Measurements from ENCODE around the gene WBP2.

The WBP2 gene

DNA sequence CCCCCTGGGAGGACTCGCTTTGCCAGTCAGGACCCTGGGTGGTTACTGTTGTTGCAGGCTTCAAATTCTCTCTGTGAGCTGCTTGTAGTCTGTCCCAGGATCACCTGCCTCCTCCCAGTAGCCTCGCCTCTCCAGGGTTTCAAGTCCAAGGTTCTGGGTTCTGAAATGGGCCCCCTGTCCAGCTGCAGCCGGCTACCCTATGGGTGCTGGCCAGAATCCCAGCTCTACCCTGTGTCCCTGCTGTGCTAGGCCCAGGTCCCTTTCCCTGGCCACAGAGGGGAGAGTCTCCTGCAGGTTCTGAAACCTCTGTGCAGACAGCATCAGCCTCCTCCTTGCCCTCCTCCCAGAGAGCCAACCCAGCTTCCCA, 32.4 kb downstream of the WBP2 start:
- H3K4me3 ChIP-seq (ENCODE audit: low read depth, low read length), result no peak overlapping the region
- TF ChIP-seq, protein P1, sequence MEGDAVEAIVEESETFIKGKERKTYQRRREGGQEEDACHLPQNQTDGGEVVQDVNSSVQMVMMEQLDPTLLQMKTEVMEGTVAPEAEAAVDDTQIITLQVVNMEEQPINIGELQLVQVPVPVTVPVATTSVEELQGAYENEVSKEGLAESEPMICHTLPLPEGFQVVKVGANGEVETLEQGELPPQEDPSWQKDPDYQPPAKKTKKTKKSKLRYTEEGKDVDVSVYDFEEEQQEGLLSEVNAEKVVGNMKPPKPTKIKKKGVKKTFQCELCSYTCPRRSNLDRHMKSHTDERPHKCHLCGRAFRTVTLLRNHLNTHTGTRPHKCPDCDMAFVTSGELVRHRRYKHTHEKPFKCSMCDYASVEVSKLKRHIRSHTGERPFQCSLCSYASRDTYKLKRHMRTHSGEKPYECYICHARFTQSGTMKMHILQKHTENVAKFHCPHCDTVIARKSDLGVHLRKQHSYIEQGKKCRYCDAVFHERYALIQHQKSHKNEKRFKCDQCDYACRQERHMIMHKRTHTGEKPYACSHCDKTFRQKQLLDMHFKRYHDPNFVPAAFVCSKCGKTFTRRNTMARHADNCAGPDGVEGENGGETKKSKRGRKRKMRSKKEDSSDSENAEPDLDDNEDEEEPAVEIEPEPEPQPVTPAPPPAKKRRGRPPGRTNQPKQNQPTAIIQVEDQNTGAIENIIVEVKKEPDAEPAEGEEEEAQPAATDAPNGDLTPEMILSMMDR (IDR thresholded peaks at IDR 0.05; ENCODE audit: low read depth, low read length), result no peak

DNA sequence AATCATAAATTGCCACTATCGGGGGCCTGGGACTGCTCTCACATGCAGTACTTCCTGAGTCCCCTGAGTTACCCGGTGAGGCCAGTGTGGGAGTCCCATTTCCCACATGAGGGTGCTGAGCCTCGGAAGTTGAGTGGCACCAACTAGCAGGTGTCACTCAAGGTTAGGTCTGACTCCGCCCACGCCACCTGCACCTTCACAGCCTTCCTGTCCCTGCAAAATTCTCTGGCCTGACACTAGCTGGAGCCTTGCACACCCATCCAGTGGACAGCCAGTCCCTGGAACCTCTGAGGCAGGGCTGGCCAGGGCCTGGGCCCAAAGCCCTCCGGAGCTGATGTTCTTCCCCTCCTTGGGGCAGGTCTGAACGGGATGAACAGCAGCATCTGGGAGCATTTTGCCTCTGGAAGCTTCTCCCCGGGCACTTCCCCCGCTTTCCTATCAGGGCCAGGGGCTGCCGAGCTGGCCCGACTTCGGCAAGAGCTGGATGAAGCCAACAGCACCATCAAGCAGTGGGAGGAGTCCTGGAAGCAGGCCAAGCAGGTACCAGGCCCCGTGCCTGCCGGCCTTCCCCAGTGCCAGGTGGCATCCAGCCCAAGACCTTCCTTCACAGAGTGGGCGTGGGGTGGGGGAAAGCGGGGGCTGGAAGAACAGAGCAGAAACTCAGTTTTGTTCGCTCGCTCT, 32.9 kb downstream of the WBP2 start:
- TF ChIP-seq, protein P1 (IDR thresholded peaks at IDR 0.05; ENCODE audit: low read depth, low read length), result no peak
- no peak overlapping the region for H3K4me3 ChIP-seq (ENCODE audit: low read depth, low read length)

DNA sequence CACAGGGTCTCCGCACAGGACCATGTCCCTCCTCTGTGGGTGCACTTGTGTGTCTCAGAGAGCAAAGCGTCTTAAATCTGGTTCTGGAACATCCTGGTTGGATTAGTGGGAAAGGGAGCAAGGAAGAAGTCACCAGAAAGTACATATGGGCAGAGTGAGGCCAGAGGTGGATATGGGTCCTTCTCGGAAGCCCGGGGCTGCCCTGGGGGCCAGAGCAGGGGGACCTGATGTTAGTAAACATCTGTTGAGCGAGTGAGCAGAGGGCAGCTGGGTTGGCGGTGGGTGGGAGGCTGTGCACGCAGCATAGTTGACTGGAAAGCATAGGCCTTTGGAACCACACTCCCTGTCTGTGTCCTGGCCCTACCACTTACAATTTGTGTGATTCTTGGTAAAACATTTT, 33.6 kb downstream of the WBP2 start:
- H3K4me3 ChIP-seq (ENCODE audit: low read depth, low read length), result no peak overlapping the region
- TF ChIP-seq, protein P1 (IDR thresholded peaks at IDR 0.05; ENCODE audit: low read depth, low read length), result no peak

DNA sequence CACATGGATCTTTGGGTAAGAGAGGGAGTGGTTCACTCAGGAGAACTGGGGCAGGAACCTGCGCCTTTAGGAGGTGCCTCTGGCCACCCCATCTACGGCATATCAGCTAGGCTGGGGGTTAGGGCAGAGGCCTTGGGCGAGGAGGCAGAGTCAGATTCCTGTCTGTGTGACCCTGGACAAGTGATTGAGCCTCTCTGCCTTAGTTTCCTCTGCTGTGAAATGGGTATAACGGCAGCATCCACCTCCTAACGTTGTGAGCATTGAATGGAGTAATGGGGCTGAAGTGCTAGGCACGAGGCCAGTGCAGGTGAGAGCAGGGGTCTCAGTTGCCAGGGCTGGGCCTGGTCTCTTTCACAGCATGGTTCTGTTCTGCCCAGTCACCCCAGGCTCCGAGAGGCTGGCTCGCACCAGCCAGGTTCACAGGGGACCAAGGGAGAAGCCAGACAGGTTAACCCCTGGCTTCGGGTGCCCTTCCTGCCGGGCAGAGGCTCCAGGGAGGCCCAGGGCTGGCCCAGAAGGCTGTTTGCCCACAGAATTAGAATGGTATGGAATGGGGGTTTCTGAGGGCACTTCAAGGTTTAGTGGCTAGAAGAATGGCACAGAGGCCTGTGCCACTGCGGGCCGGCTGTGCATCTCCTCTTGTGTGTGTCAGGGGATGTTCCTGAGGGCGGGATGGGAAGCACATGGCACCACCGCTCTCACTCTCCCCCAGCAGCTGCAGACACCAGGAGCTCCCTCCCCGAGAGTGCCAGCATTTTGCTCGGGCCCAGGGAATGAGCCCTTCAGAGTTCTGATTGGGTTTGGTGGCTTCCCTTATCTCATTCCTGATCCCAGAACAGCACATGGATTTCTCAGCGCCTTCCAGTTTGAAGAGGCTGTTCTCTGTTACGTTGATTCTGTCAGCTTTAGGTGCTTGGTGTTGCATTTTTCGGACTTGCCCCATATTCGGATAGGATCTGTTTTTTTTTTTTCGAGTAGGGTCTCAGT, 34.7 kb downstream of the WBP2 start:
- no peak overlapping the region for H3K4me3 ChIP-seq (ENCODE audit: low read depth, low read length)
- TF ChIP-seq, protein P1 (IDR thresholded peaks at IDR 0.05; ENCODE audit: low read depth, low read length), result no peak

DNA sequence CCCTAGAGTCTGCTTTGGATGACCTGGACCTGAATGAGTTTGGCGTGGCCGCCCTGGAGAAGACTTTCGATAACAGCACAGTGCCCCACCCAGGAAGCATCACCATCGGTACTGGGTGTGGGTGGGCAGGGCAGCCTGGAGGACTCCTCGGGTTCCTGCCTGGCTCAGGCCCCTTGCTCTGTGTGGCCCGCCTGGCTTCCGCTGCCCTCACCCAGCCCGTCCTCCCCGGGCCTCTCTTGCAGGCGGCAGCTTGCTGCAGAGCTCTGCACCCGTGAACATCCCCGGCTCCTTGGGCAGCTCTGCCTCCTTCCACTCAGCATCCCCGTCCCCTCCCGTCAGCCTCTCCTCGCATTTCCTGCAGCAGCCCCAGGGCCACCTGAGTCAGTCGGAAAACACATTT, 35.5 kb downstream of the WBP2 start:
- TF ChIP-seq, protein P1 (IDR thresholded peaks at IDR 0.05; ENCODE audit: low read depth, low read length), result no peak
- no peak overlapping the region for H3K4me3 ChIP-seq (ENCODE audit: low read depth, low read length)

DNA sequence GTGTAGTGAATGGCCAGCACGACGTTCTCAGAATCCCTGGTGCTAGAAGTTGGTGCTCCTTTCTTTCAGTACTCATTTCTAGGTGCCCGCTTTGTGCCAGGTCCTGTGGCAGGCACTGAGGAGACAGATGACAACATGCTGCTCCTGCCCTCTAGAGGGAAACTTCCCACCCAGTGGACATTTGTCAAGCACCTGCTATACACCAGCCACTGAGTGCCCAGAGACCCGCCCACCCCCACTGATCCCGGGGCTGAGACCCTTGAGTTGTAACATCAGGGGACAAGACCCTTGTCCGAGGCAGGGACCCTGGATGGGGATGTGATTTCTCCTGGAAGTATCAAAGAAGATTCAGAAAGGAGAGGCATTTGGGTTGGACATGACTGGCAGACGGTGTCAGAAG, 36.0 kb downstream of the WBP2 start:
- TF ChIP-seq, protein P1 (IDR thresholded peaks at IDR 0.05; ENCODE audit: low read depth, low read length), result no peak
- H3K4me3 ChIP-seq (ENCODE audit: low read depth, low read length), result no peak overlapping the region

All from WI38 (cell line).